H1 (cell line): Measurements from ENCODE around the gene FGGY.

Experiments
- EZH2 ChIP-seq: fragments of 200-600 bp; sonication (generic); IDR thresholded peaks from 2 replicates; pipeline ENCODE4 v1.7.1; 2012; ENCODE audit warnings: low read depth, mild to moderate bottlenecking, moderate library complexity, low read length, inconsistent platforms; ENCODE audit not compliant: severe bottlenecking
- POLR2A ChIP-seq, 2 experiments: IDR thresholded peaks; 1 replicate in 1 of 2; 2 replicates in 1 of 2; pipeline ENCODE4 v1.6.1; 2011; ENCODE audit warnings: low read depth in 2 of 2, low read length in 2 of 2, mild to moderate bottlenecking in 2 of 2; ENCODE audit errors: control extremely low read depth in 1 of 2
- SIN3A ChIP-seq, 2 experiments: IDR thresholded peaks in 1 of 2; conservative IDR thresholded peaks in 1 of 2; 2 replicates each; pipeline ENCODE4 v1.6.1; 2011 to 2012; ENCODE audit warnings: low read length in 2 of 2, improper control_type of control experiment in 1 of 2, low read depth in 1 of 2, mild to moderate bottlenecking in 1 of 2

DNA sequence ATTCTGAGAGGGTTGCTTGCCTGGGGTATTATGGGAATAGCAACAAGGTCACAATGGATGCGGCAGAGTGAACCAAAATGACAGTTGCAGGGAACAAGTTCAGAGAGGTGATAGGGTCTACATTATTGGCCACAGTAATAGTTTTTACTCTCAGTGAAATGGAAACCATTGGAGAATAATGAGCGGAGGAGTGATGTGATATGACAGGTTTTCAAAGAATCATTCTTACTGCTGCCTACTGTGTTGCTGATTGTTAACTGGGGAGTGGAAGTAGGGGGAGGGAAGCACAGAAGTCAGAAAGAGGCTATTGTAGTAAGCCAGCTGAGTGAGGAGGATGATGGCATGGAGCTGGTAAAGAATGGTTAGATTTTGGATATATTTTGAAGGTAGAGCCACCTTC is 322.7 kb downstream of the FGGY start:
- TF ChIP-seq POLR2A (IDR thresholded peaks at IDR 0.05; ENCODE audit: control extremely low read depth in 1 of 2, low read depth in 2 of 2, low read length in 2 of 2) (no peak), SIN3A (conservative IDR thresholded peaks at IDR 0.05 in 1 of 2, IDR thresholded peaks at IDR 0.05 in 1 of 2; ENCODE audit: low read depth in 1 of 2, low read length in 2 of 2) (no peak), EZH2 (no peak)
